H1 (cell line): ENCODE data around the gene NBAS. TPM values are rescaled to one million over a fixed set of nuclear protein-coding genes. Genes with fewer than 3 reads are reported as not detected.

Experiments used
- CTCF ChIA-PET: fragments of 300-600 bp; sonication (Branson Sonifier 250); formaldehyde crosslinking; loops from one replicate; lab custom pipeline; 2021; ENCODE audit not compliant: partially characterized antibody; lab: Charles Lee
- POLR2A ChIA-PET: fragments of 300-600 bp; sonication (Branson Sonifier 250); formaldehyde crosslinking; loops from one replicate; lab custom pipeline; 2021; ENCODE audit warnings: inconsistent platforms; ENCODE audit not compliant: partially characterized antibody; lab: Charles Lee
- DNase-seq, 2 experiments: peaks; one replicate each; pipeline versions ENCODE4 v3.0.0 to v3.0.0-alpha.2; 2010 to 2022; ENCODE audit warnings: low spot score in 2 of 2, low read depth in 1 of 2, mixed read lengths in 1 of 2
- FAIRE-seq: peaks from 2 replicates; lab custom pipeline; 2011; peaks lifted over from hg19 to GRCh38; lab: Jason Lieb, UNC
- H2AFZ ChIP-seq: 2 replicates; pipeline ENCODE4 v1.8.1; 2012; ENCODE audit warnings: low read length, inconsistent platforms
- H2AK5ac ChIP-seq: 2 replicates; pipeline ENCODE4 v1.6.1; 2013; ENCODE audit warnings: low read depth, low read length
- H2BK120ac ChIP-seq: replicated peaks from 2 replicates; pipeline ENCODE3; 2013; ENCODE audit warnings: low read depth, low read length, inconsistent platforms
- H2BK12ac ChIP-seq: 2 replicates; pipeline ENCODE4 v1.6.1; 2013; ENCODE audit warnings: low read depth, low read length
- H2BK15ac ChIP-seq: 2 replicates; pipeline ENCODE4 v1.6.1; 2013; ENCODE audit warnings: low read length
- H2BK20ac ChIP-seq: 2 replicates; pipeline ENCODE4 v1.6.1; 2013; ENCODE audit warnings: low read length
- H2BK5ac ChIP-seq: 2 replicates; pipeline ENCODE4 v1.6.1; 2013; ENCODE audit warnings: low read depth, low read length
- H3K14ac ChIP-seq: 2 replicates; pipeline ENCODE4 v1.6.1; 2013; ENCODE audit warnings: inconsistent platforms; ENCODE audit not compliant: insufficient read length
- H3K18ac ChIP-seq: 2 replicates; pipeline ENCODE4 v1.6.1; 2013; ENCODE audit warnings: low read length; ENCODE audit errors: extremely low read depth
- H3K23ac ChIP-seq: 2 replicates; pipeline ENCODE4 v1.6.1; 2013; ENCODE audit warnings: inconsistent platforms; ENCODE audit not compliant: insufficient read length
- H3K23me2 ChIP-seq: 2 replicates; pipeline ENCODE4 v1.6.1; 2013; ENCODE audit warnings: low read depth, low read length
- H3K27ac ChIP-seq: 2 replicates; pipeline ENCODE4 v1.6.1; 2011; ENCODE audit warnings: low read depth, low read length, inconsistent platforms
- H3K27me3 ChIP-seq, 4 experiments: replicated peaks in 1 of 4; 1 replicate in 1 of 4; 2 replicates in 3 of 4; pipeline versions ENCODE4 v1.6.1 to v1.8.1; 2011 to 2013; ENCODE audit warnings: low read length in 3 of 4, mild to moderate bottlenecking in 3 of 4, inconsistent platforms in 2 of 4, mixed read lengths in 2 of 4, moderate library complexity in 1 of 4; ENCODE audit not compliant: control insufficient read depth in 3 of 4, insufficient read depth in 3 of 4; ENCODE audit errors: extremely low read depth in 1 of 4
- H3K36me3 ChIP-seq, 4 experiments: 2 replicates each; pipeline versions ENCODE4 v1.6.1 to v1.8.1; 2011 to 2013; ENCODE audit warnings: mild to moderate bottlenecking in 4 of 4, low read length in 3 of 4, moderate library complexity in 2 of 4, control low read depth in 1 of 4, inconsistent platforms in 1 of 4; ENCODE audit not compliant: insufficient read depth in 4 of 4, control insufficient read depth in 2 of 4
- H3K4ac ChIP-seq: replicated peaks from 2 replicates; pipeline ENCODE3; 2013; ENCODE audit warnings: low read length, low read depth, mixed read lengths, inconsistent platforms; ENCODE audit not compliant: insufficient read length
- H3K4me1 ChIP-seq, 4 experiments: replicated peaks in 1 of 4; 1 replicate in 1 of 4; 2 replicates in 3 of 4; pipeline versions ENCODE4 v1.6.1 to v1.8.1; 2011 to 2013; ENCODE audit warnings: low read length in 3 of 4, inconsistent platforms in 2 of 4, mixed read lengths in 1 of 4; ENCODE audit not compliant: insufficient read depth in 4 of 4, control insufficient read depth in 3 of 4
- H3K4me2 ChIP-seq, 2 experiments: 2 replicates each; pipeline versions ENCODE4 v1.6.1 to v1.8.1; 2011 to 2013; ENCODE audit warnings: low read depth in 2 of 2, low read length in 2 of 2, control low read depth in 1 of 2, inconsistent platforms in 1 of 2, mild to moderate bottlenecking in 1 of 2; ENCODE audit not compliant: insufficient read depth in 1 of 2
- H3K4me3 ChIP-seq, 4 experiments: fragments of 200-600, 300-600 bp in 1 of 4; sonication (generic), shearing (Covaris generic), sonication (Bioruptor Twin) in 1 of 4; 2 replicates each; pipeline versions ENCODE4 v1.5.1 to v1.8.1; 2011 to 2016; ENCODE audit warnings: low read length in 4 of 4, low read depth in 3 of 4, control low read depth in 2 of 4, inconsistent platforms in 2 of 4, mild to moderate bottlenecking in 2 of 4, mixed read lengths in 1 of 4, moderate library complexity in 1 of 4; ENCODE audit not compliant: insufficient read depth in 2 of 4; ENCODE audit errors: extremely low read depth in 1 of 4
- H3K56ac ChIP-seq: replicated peaks from 2 replicates; pipeline ENCODE3; 2013; ENCODE audit warnings: low read depth, mild to moderate bottlenecking, mixed read lengths, low read length, inconsistent platforms; ENCODE audit not compliant: insufficient read length
- H3K79me1 ChIP-seq: 2 replicates; pipeline ENCODE4 v1.6.1; 2013; ENCODE audit warnings: low read depth, low read length, control low read depth
- H3K79me2 ChIP-seq, 2 experiments: 2 replicates each; pipeline versions ENCODE4 v1.6.1 to v1.8.1; 2012 to 2013; ENCODE audit warnings: low read length in 2 of 2, mild to moderate bottlenecking in 2 of 2, inconsistent platforms in 1 of 2; ENCODE audit not compliant: insufficient read depth in 2 of 2, control insufficient read depth in 1 of 2
- H3K9ac ChIP-seq, 4 experiments: replicated peaks in 1 of 4; 1 replicate in 1 of 4; 2 replicates in 3 of 4; pipeline versions ENCODE4 v1.6.1 to v1.8.1; 2011 to 2013; ENCODE audit warnings: low read depth in 3 of 4, low read length in 3 of 4, control low read depth in 2 of 4, mild to moderate bottlenecking in 2 of 4, moderate library complexity in 2 of 4, inconsistent platforms in 1 of 4; ENCODE audit errors: extremely low read depth in 1 of 4
- H3K9me3 ChIP-seq, 2 experiments: 2 replicates each; pipeline versions ENCODE4 v1.6.1 to v1.8.1; 2012 to 2013; ENCODE audit warnings: mild to moderate bottlenecking in 2 of 2, moderate library complexity in 2 of 2, control low read depth in 1 of 2, inconsistent platforms in 1 of 2, low read depth in 1 of 2, low read length in 1 of 2, mixed read lengths in 1 of 2; ENCODE audit not compliant: insufficient read depth in 2 of 2
- H4K20me1 ChIP-seq, 2 experiments: replicated peaks in 1 of 2; 2 replicates each; pipeline versions ENCODE3 to v1.8.1; 2011 to 2013; ENCODE audit warnings: inconsistent platforms in 2 of 2, low read length in 2 of 2, mild to moderate bottlenecking in 1 of 2; ENCODE audit not compliant: insufficient read depth in 2 of 2, control insufficient read depth in 1 of 2
- H4K5ac ChIP-seq: 2 replicates; pipeline ENCODE4 v1.6.1; 2013; ENCODE audit warnings: low read length, low read depth, mixed read lengths, inconsistent platforms; ENCODE audit not compliant: insufficient read length
- H4K8ac ChIP-seq: 2 replicates; pipeline ENCODE4 v1.8.0; 2013; ENCODE audit warnings: mild to moderate bottlenecking, moderate library complexity, low read length, inconsistent platforms; ENCODE audit not compliant: insufficient read depth; ENCODE audit errors: extremely low read depth
- H4K91ac ChIP-seq: replicated peaks from 2 replicates; pipeline ENCODE3; 2013; ENCODE audit warnings: low read length, mixed read lengths, inconsistent platforms; ENCODE audit not compliant: insufficient read length
- GABPA ChIP-seq: IDR thresholded peaks from 2 replicates; pipeline ENCODE4 v1.6.1; 2011; ENCODE audit warnings: mild to moderate bottlenecking, low read length, moderate library complexity, borderline replicate concordance; ENCODE audit not compliant: insufficient read depth
- POLR2AphosphoS5 ChIP-seq: IDR thresholded peaks from 2 replicates; pipeline ENCODE4 v1.6.1; 2011; ENCODE audit warnings: low read depth, low read length
- RBBP5 ChIP-seq: IDR thresholded peaks from 2 replicates; pipeline ENCODE4 v1.7.1; 2012; ENCODE audit warnings: low read depth, mild to moderate bottlenecking, inconsistent platforms, low read length, moderate library complexity, borderline replicate concordance
- TAF7 ChIP-seq: optimal IDR thresholded peaks from 2 replicates; pipeline ENCODE3; 2011; ENCODE audit warnings: low read depth, mild to moderate bottlenecking, inconsistent platforms, low read length, moderate library complexity, borderline replicate concordance
- TBP ChIP-seq: IDR thresholded peaks from 2 replicates; pipeline ENCODE4 v1.6.1; 2011; ENCODE audit warnings: low read depth, low read length, improper control_type of control experiment
- ZNF274 ChIP-seq: IDR thresholded peaks from 2 replicates; pipeline ENCODE4 v1.7.0; 2012; ENCODE audit warnings: low read length, borderline replicate concordance; ENCODE audit errors: extremely low read depth
- WGBS, 2 experiments: shearing (Covaris generic) in 1 of 2; methylation state at CpG; one replicate each; pipeline versions ENCODE4 v1.1.6 to v1.1.7; 2013 to 2015; ENCODE audit warnings: low lambda C conversion rate in 2 of 2, mixed read lengths in 2 of 2, inconsistent platforms in 1 of 2, low coverage in 1 of 2, missing lambda C conversion rate in 1 of 2; ENCODE audit not compliant: insufficient replicate concordance in 2 of 2, insufficient coverage in 1 of 2, insufficient read length in 1 of 2; ENCODE audit errors: extremely low coverage in 1 of 2, missing lambda C conversion rate in 1 of 2; 5-methylcytosine and 5-hydroxymethylcytosine counted together
- polyA plus RNA-seq, 7 experiments: library from polyadenylated mRNA; depleted of rRNA in 3 of 7; stranded (reverse) in 5 of 7; unstranded in 2 of 7; fragments of >200 nt in 5 of 7; fragments of 200-250 nt in 2 of 7; gene quantifications; 1 replicate in 5 of 7; 2 replicates in 1 of 7; 4 replicates in 1 of 7; pipeline versions ENCODE4 v1.2.1 to v1.2.3, GENCODE V29; 2011 to 2013; ENCODE audit warnings: missing spikeins in 2 of 7, mixed read lengths in 2 of 7
- total RNA-seq: library from RNA; stranded (reverse); fragmentation: NEBNext Ultra II Directional; extraction: Animal tissue kit (Norgen Biotek cat#: 25700); gene quantifications from 2 replicates; pipeline ENCODE4 v1.2.1, GENCODE V29; 2021
- TF ChIP-seq, protein P1 (sequence below): IDR thresholded peaks from 2 replicates; pipeline ENCODE4 v1.6.1; 2011; ENCODE audit warnings: low read depth, mild to moderate bottlenecking, low read length; ENCODE audit not compliant: insufficient read depth

NBAS gene
- total and polyA plus RNA-seq, 2 of the 8 experiments (the other 6 are each of a cell fraction or from before 2014, with no cell fraction given), result 19.6 to 34.8 TPM

DNA sequence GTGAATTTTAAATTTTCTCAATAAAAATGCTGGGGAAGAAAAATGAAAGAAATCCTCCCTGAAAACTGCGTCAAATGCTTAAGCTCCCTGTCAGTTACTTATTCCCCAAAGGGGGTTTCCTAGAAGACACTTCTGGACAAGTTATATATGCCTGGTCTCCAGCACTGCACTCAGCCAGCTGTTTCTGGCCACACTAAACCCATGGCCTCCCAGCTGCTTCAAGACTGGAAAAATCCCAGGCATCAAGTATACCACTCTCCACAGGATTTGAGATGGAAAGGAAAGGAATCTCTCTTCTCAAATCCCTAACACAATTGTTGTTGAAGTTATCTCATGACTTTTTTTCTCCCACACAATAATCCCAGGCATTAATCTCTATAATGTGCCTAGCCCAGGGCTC lies 245.7 kb downstream of the NBAS start:
- FAIRE-seq (no peak), DNase-seq (no peak)
- H2AFZ ChIP-seq, result no peak overlapping the region
- peaks cover 0 to 3% (median 0%) of the 10 kb centered on the region in 4 experiments; a peak in 2 of 7 replicates for H3K4me1 ChIP-seq
- no peak overlapping the region for H3K4me3 ChIP-seq
- no peak overlapping the region for H2AK5ac ChIP-seq
- no peaks in the 10 kb centered on the region for H4K20me1 ChIP-seq
- H3K9me3 ChIP-seq, result no peaks in the 10 kb centered on the region; a peak in 1 of 4 replicates
- WGBS, 2 experiments, result 100% methylated on average over 1 of the region's 1 CpG; no CpG with 5 or more reads in 1 of the 2 experiments
- no peak overlapping the region for H2BK5ac ChIP-seq
- H4K91ac ChIP-seq, result no peak overlapping the region
- H2BK120ac ChIP-seq, result no peak overlapping the region
- no peak overlapping the region for H2BK12ac ChIP-seq
- no peak overlapping the region for H3K4ac ChIP-seq
- POLR2A ChIA-PET, result no interaction called here
- no peaks in the 10 kb centered on the region for H3K23me2 ChIP-seq
- H3K18ac ChIP-seq, result no peak overlapping the region
- H3K56ac ChIP-seq, result no peak overlapping the region
- H3K9ac ChIP-seq, result no peak overlapping the region
- H3K36me3 ChIP-seq, result no peaks in the 10 kb centered on the region
- H2BK20ac ChIP-seq, result no peak overlapping the region
- TF ChIP-seq TBP, result no peak
- no peak for TF ChIP-seq POLR2AphosphoS5
- no peak for TF ChIP-seq TAF7
- TF ChIP-seq RBBP5, result no peak
- no peak for TF ChIP-seq ZNF274
- TF ChIP-seq, protein P1, sequence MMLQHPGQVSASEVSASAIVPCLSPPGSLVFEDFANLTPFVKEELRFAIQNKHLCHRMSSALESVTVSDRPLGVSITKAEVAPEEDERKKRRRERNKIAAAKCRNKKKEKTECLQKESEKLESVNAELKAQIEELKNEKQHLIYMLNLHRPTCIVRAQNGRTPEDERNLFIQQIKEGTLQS, result no peak
- TF ChIP-seq GABPA, result no peak
- TF ChIP-seq, all 59 proteins: peak for 0
- no peak overlapping the region for H3K23ac ChIP-seq
- no peaks in the 10 kb centered on the region for H3K79me2 ChIP-seq
- H3K4me2 ChIP-seq, result no peak overlapping the region
- no peak overlapping the region for H4K5ac ChIP-seq
- no peak overlapping the region for H3K27ac ChIP-seq
- H3K79me1 ChIP-seq, result no peaks in the 10 kb centered on the region
- H3K14ac ChIP-seq, result no peak overlapping the region
- no peak overlapping the region for H4K8ac ChIP-seq
- H2BK15ac ChIP-seq, result no peak overlapping the region
- no peaks in the 10 kb centered on the region for H3K27me3 ChIP-seq
- CTCF ChIA-PET, result interaction anchor here (1.5 kb wide), 1 partner anchor 43 kb away, joined by 3 read pairs; no protein-coding TSS in a partner anchor
